Measurements from ENCODE around the gene CEBPG. TPM values are rescaled to one million over a fixed set of nuclear protein-coding genes. Genes with fewer than 3 reads are reported as not detected.

The CEBPG gene
- total RNA-seq, 1 experiment from 2014 or later, result 41.5 TPM

DNA sequence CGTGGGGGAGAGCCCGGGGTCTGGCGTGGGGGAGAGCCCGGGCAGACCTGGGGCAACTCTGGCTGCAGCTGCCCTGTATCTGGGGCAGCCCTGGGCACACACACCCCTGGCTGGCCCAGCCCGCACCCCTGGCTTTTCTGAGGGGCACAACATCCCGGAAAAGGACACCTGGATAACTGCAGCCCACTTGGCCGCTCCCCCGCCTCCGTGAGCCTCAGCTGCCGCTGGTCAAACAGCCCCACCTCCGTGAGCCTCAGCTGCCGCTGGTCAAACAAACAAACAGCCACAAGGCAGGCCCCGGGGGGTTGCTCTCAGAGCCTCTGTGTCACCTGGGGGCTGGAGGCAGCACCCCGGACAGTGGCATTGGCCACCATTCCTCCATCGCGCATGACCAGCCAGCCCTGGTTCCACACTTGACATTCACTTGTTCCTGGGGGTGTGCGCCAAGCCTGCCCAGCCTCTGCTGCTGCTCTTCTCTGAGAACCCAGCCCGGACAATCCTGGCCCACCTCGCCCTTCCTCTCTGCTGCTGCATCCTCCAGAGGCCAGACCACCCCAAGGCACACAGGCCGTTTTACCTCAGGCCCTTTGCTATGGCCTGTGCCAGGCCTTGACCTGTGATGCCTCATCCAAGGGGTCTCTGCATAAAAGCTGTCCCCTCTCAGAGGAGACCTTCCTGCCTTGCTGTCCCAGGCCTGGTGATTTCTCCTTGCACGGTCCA, 19.9 kb downstream of the CEBPG start:
- ChIA-PET POLR2A (interaction anchor here (0.5 kb wide), 1 partner anchor 156 kb away, joined by 6 read pairs; no protein-coding TSS in a partner anchor), CTCF (no interaction called here)
- intact Hi-C loops (cut with micrococcal nuclease; ENCODE audit: unreplicated experiment) (loop anchor here (5.0 kb wide), 1 partner anchor 156 kb away; no protein-coding TSS in a partner anchor), in situ Hi-C loops (cut with HindIII; ENCODE audit: low pct_unique_long_range_greater_than_20kb, low sequenced_read_pairs) (no loop called here)
- H3K27me3 ChIP-seq (ENCODE audit: control insufficient read depth, insufficient read depth, low read length), result no peaks in the 10 kb centered on the region
- ATAC-seq (peak; percentile 20), DNase-seq (ENCODE audit: low read depth, low spot score) (no peak)
- TF ChIP-seq, protein P1, sequence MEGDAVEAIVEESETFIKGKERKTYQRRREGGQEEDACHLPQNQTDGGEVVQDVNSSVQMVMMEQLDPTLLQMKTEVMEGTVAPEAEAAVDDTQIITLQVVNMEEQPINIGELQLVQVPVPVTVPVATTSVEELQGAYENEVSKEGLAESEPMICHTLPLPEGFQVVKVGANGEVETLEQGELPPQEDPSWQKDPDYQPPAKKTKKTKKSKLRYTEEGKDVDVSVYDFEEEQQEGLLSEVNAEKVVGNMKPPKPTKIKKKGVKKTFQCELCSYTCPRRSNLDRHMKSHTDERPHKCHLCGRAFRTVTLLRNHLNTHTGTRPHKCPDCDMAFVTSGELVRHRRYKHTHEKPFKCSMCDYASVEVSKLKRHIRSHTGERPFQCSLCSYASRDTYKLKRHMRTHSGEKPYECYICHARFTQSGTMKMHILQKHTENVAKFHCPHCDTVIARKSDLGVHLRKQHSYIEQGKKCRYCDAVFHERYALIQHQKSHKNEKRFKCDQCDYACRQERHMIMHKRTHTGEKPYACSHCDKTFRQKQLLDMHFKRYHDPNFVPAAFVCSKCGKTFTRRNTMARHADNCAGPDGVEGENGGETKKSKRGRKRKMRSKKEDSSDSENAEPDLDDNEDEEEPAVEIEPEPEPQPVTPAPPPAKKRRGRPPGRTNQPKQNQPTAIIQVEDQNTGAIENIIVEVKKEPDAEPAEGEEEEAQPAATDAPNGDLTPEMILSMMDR (IDR thresholded peaks at IDR 0.05), result no peak
- TF ChIP-seq, protein P2, sequence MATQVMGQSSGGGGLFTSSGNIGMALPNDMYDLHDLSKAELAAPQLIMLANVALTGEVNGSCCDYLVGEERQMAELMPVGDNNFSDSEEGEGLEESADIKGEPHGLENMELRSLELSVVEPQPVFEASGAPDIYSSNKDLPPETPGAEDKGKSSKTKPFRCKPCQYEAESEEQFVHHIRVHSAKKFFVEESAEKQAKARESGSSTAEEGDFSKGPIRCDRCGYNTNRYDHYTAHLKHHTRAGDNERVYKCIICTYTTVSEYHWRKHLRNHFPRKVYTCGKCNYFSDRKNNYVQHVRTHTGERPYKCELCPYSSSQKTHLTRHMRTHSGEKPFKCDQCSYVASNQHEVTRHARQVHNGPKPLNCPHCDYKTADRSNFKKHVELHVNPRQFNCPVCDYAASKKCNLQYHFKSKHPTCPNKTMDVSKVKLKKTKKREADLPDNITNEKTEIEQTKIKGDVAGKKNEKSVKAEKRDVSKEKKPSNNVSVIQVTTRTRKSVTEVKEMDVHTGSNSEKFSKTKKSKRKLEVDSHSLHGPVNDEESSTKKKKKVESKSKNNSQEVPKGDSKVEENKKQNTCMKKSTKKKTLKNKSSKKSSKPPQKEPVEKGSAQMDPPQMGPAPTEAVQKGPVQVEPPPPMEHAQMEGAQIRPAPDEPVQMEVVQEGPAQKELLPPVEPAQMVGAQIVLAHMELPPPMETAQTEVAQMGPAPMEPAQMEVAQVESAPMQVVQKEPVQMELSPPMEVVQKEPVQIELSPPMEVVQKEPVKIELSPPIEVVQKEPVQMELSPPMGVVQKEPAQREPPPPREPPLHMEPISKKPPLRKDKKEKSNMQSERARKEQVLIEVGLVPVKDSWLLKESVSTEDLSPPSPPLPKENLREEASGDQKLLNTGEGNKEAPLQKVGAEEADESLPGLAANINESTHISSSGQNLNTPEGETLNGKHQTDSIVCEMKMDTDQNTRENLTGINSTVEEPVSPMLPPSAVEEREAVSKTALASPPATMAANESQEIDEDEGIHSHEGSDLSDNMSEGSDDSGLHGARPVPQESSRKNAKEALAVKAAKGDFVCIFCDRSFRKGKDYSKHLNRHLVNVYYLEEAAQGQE (IDR thresholded peaks at IDR 0.05; ENCODE audit: insufficient read depth in 1 of 2, low read depth in 2 of 2, low read length in 1 of 2), result peak; percentile 64 to 78; a peak in 3 of 4 replicates
- TF ChIP-seq SIN3A (IDR thresholded peaks at IDR 0.05; ENCODE audit: borderline replicate concordance, insufficient read depth, low read depth, low read length) (no peak), POLR2AphosphoS5 (IDR thresholded peaks at IDR 0.05; ENCODE audit: low read depth, low read length) (no peak), TCF7L2 (IDR thresholded peaks at IDR 0.05; ENCODE audit: low read depth, low read length) (no peak)
- no TSS peak for BruUV-seq (replicated peaks)
- H3K4me1 ChIP-seq (ENCODE audit: control insufficient read depth, insufficient read depth, low read length), result peaks cover 48% of the 10 kb centered on the region
- H3K4me3 ChIP-seq (ENCODE audit: low read depth in 2 of 2, low read length in 2 of 2), result no peak overlapping the region
- no peak overlapping the region for H3K27ac ChIP-seq (ENCODE audit: low read length)
- H3K9me3 ChIP-seq (ENCODE audit: control insufficient read depth, insufficient read depth, low read depth, low read length), result no peaks in the 10 kb centered on the region
- no peaks in the 10 kb centered on the region for H3K36me3 ChIP-seq (ENCODE audit: control insufficient read depth, insufficient read depth, low read length)

DNA sequence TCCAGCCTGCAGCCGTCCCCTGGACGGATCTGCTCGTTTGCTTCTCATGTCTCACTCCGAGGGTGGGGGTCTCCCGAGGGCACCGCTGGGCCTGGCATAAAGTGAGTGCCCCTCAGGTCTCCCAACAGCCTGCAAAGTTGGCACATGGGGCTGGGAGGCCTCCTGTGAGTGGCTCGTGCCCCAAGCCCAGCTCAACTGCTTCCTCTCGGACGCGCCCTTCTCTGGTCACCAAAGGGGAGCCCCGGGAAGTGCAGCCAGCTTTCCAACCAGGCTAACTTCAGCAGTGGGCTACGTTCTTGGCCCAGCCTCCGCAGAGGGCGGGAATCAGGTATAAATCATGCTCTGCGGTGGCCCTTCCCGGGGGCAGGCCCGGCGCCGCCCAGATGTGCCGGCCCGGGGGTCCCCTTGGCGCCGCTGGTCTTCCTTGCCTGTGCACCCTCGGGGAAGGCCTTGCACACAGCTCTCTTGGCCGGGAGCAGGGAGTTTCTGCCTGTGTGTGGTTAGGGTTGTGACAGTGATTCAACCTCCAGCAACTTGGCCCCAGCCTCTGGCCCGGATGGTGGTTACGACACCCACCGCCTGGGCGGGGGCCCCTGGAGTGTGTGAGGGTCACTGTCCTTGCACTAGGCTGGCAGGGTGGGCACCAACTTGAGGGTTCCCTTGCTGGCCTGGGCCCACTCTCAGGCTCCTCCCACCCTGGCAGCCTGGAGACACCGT, 20.7 kb downstream of the CEBPG start:
- Histone ChIP-seq H3K4me1 (ENCODE audit: control insufficient read depth, insufficient read depth, low read length) (peaks cover 48% of the 10 kb centered on the region), H3K36me3 (ENCODE audit: control insufficient read depth, insufficient read depth, low read length) (no peaks in the 10 kb centered on the region), H3K27me3 (ENCODE audit: control insufficient read depth, insufficient read depth, low read length) (no peaks in the 10 kb centered on the region), H3K27ac (ENCODE audit: low read length) (no peak overlapping the region), H3K4me3 (ENCODE audit: low read depth in 2 of 2, low read length in 2 of 2) (no peak overlapping the region), H3K9me3 (ENCODE audit: control insufficient read depth, insufficient read depth, low read depth, low read length) (no peaks in the 10 kb centered on the region)
- no TSS peak for BruUV-seq (replicated peaks)
- POLR2A ChIA-PET, result interaction anchor here (0.5 kb wide), 1 partner anchor 157 kb away, joined by 6 read pairs; no protein-coding TSS in a partner anchor
- no peak for TF ChIP-seq POLR2AphosphoS5 (IDR thresholded peaks at IDR 0.05; ENCODE audit: low read depth, low read length)
- TF ChIP-seq SIN3A (IDR thresholded peaks at IDR 0.05; ENCODE audit: borderline replicate concordance, insufficient read depth, low read depth, low read length), result no peak
- TF ChIP-seq TCF7L2 (IDR thresholded peaks at IDR 0.05; ENCODE audit: low read depth, low read length), result no peak
- TF ChIP-seq, protein P1 (IDR thresholded peaks at IDR 0.05), result no peak
- TF ChIP-seq, protein P2 (IDR thresholded peaks at IDR 0.05; ENCODE audit: insufficient read depth in 1 of 2, low read depth in 2 of 2, low read length in 1 of 2), result no peak
- no peak for DNase-seq (ENCODE audit: low read depth, low spot score)
- in situ Hi-C loops (cut with HindIII; ENCODE audit: low pct_unique_long_range_greater_than_20kb, low sequenced_read_pairs) (no loop called here), intact Hi-C loops (cut with micrococcal nuclease; ENCODE audit: unreplicated experiment) (loop anchor here (5.0 kb wide), 1 partner anchor 157 kb away; no protein-coding TSS in a partner anchor)
- CTCF ChIA-PET, result interaction anchor here (0.5 kb wide), 1 partner anchor 12 kb away, joined by 3 read pairs; no protein-coding TSS in a partner anchor
- peak; percentile 31 for ATAC-seq

All from Panc1 (cell line).